ENCODE data around the gene PBX1. TPM values are rescaled to one million over a fixed set of nuclear protein-coding genes. Genes with fewer than 3 reads are reported as not detected.

PBX1 gene
- total and polyA plus RNA-seq, 7 donors: 6.7 to 168 (median 118) TPM

DNA sequence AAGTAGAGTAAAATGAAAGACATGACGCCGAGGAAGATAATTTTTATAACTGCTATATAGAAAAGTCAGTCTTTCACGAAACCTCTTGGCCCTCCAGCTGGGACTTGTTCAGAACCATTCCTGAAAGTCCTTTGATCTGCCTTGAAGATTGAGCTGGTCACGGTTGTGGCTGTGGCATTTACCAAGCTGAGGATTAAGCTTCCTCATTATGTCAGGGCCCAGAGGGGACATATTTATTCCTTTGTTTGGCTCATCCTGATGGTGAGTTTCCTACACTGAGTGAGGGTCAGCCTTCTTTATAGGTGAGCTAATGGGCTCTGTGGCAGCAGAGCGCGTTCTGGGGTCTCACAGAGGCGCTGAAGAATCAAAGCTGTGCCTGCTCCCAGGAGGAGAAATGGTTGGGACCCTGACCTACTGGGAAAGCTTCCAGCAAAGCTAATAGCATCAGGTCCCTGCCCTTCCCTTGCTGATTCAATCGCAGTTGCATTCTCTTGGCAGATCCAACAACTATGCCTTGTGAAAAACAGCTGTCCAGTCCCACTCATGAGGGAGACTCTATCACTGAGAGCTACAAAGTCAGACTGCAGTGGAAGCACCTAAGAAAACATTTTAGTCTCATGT is 43.2 kb upstream of the PBX1 start:
- 29 to 71% methylated on average over 8 of the region's 8 CpGs for WGBS, 2 donors
- no peaks in the 10 kb centered on the region for H3K9me3 ChIP-seq
- no peaks in the 10 kb centered on the region for H3K36me3 ChIP-seq
- no peak overlapping the region for H3K4me3 ChIP-seq
- TF ChIP-seq POLR2A (IDR thresholded peaks at IDR 0.05) (no peak), POLR2AphosphoS5 (IDR thresholded peaks at IDR 0.05) (no peak), EP300 (IDR thresholded peaks at IDR 0.05) (no peak)
- TF ChIP-seq, protein P1, sequence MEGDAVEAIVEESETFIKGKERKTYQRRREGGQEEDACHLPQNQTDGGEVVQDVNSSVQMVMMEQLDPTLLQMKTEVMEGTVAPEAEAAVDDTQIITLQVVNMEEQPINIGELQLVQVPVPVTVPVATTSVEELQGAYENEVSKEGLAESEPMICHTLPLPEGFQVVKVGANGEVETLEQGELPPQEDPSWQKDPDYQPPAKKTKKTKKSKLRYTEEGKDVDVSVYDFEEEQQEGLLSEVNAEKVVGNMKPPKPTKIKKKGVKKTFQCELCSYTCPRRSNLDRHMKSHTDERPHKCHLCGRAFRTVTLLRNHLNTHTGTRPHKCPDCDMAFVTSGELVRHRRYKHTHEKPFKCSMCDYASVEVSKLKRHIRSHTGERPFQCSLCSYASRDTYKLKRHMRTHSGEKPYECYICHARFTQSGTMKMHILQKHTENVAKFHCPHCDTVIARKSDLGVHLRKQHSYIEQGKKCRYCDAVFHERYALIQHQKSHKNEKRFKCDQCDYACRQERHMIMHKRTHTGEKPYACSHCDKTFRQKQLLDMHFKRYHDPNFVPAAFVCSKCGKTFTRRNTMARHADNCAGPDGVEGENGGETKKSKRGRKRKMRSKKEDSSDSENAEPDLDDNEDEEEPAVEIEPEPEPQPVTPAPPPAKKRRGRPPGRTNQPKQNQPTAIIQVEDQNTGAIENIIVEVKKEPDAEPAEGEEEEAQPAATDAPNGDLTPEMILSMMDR (IDR thresholded peaks at IDR 0.05): no peak
- H3K27ac ChIP-seq: no peak overlapping the region
- no peaks in the 10 kb centered on the region for H3K4me1 ChIP-seq
- DNase-seq: no peak
- no peaks in the 10 kb centered on the region for H3K27me3 ChIP-seq
- intact Hi-C loops (cut with DNase I): no loop called here

DNA sequence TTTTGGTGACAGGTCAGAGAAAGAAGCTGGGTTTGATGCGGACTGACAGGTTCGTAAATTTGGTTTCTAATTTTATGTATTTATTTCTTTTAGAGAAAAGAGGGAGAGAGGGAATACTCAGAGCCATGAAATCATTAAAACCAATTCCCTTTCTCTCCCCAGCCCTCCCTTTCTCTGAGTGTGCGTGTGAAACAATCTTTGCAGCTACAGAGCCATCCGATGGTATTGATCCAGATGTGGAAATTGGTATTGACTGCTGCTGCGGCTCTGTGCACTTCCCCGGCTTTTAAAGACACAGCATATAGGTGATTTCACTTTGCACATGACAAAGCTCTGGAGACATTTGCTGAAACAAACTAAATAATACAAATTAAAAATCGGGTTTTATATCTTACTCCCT is 42.4 kb upstream of the PBX1 start:
- DNase-seq: no peak
- Histone ChIP-seq H3K4me1 (no peaks in the 10 kb centered on the region), H3K27me3 (no peaks in the 10 kb centered on the region), H3K27ac (no peak overlapping the region), H3K9me3 (no peaks in the 10 kb centered on the region), H3K36me3 (no peaks in the 10 kb centered on the region), H3K4me3 (no peak overlapping the region)
- TF ChIP-seq, protein P1 (IDR thresholded peaks at IDR 0.05): no peak
- intact Hi-C loops (cut with DNase I): no loop called here
- WGBS, 2 donors: 65 to 90% methylated on average over 7 of the region's 7 CpGs

DNA sequence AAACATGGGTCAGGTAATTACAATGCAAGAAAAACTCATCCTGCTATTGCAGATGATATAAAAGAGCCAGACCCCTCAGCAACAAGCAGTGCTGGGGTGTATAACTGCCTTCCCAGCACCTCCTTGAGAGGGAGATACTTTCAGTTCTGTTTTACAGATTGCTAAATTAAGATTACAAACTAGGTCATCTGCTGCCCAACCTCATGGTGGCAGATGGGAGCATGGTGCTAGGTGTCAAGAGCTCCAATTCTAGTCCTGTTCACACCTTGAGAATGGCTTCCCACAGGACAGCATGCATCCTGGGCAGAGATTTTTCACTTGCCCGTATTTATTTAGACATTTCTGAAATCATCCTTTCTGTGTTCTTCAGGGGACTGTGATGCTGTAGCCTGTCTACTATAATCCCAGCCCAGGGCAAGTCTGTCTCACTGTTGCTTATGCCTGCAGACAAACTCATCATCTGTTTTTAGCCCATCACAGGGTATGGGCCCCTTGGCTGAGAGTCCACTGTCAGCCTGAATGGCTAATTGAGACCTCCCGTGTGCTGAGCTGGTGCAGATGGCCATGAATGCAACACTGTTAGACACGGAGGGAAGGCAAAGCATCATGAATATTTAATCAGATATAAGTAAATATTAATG is 40.2 kb upstream of the PBX1 start:
- 91% methylated on average over 3 of the region's 3 CpGs for WGBS, 2 donors
- TF ChIP-seq POLR2A (IDR thresholded peaks at IDR 0.05) (no peak), EP300 (IDR thresholded peaks at IDR 0.05) (no peak), POLR2AphosphoS5 (IDR thresholded peaks at IDR 0.05) (no peak)
- TF ChIP-seq, protein P1 (IDR thresholded peaks at IDR 0.05): no peak
- no peaks in the 10 kb centered on the region for H3K4me1 ChIP-seq
- intact Hi-C loops (cut with DNase I): no loop called here
- no peak overlapping the region for H3K4me3 ChIP-seq
- H3K9me3 ChIP-seq: no peaks in the 10 kb centered on the region
- H3K27me3 ChIP-seq: no peaks in the 10 kb centered on the region
- no peak for DNase-seq
- no peaks in the 10 kb centered on the region for H3K36me3 ChIP-seq
- H3K27ac ChIP-seq: no peak overlapping the region

DNA sequence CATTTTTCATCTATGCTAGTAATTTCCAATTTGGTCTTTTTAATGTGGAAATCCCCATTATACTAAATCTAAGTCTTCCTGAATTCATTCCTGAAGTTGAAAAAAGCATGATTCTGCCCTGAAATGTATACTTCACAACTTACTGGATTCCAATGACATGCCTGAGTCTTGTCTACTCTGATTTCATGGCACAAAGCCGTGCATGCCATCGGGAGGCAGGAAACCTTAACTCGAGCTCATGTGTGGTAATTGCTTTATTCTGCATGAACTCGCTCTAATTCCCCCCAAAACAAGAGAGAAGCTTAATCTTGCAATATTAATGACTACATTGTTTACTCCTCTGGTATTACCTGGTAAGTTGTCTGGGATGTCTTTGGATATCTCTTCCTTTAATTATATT is 39.6 kb upstream of the PBX1 start:
- 81 to 92% methylated on average over 4 of the region's 4 CpGs for WGBS, 2 donors
- no peaks in the 10 kb centered on the region for H3K27me3 ChIP-seq
- DNase-seq: no peak
- H3K9me3 ChIP-seq: no peaks in the 10 kb centered on the region
- no peaks in the 10 kb centered on the region for H3K36me3 ChIP-seq
- H3K4me3 ChIP-seq: no peak overlapping the region
- no peaks in the 10 kb centered on the region for H3K4me1 ChIP-seq
- TF ChIP-seq POLR2AphosphoS5 (IDR thresholded peaks at IDR 0.05) (no peak), POLR2A (IDR thresholded peaks at IDR 0.05) (no peak), EP300 (IDR thresholded peaks at IDR 0.05) (no peak)
- TF ChIP-seq, protein P1 (IDR thresholded peaks at IDR 0.05): no peak
- intact Hi-C loops (cut with DNase I): no loop called here
- no peak overlapping the region for H3K27ac ChIP-seq

DNA sequence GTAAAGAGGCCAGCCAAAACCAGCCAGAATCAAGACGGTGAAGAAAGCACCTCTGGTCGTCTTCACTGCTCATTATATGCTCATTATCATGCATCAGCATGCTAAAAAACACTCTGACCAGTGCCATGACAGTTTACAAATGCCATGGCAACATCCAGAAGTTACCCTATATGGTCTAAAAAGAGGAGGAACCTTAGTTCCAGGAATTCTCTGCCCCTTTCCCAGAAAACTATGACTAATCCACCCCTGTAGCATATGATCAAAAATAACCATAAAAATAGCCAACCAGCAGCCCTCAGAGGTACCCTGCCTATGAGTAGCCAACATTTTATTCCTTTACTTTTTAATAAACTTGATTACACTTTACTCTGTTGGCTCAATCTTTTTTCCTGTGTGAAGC is 34.2 kb upstream of the PBX1 start:
- intact Hi-C loops (cut with DNase I): no loop called here
- Histone ChIP-seq H3K9me3 (peaks cover 0 to 7% (median 0%) of the 10 kb centered on the region in 4 donors), H3K27me3 (no peaks in the 10 kb centered on the region), H3K36me3 (no peaks in the 10 kb centered on the region), H3K4me1 (no peaks in the 10 kb centered on the region), H3K27ac (no peak overlapping the region), H3K4me3 (no peak overlapping the region)
- TF ChIP-seq, protein P1 (IDR thresholded peaks at IDR 0.05): no peak
- TF ChIP-seq EP300 (IDR thresholded peaks at IDR 0.05): no peak
- no peak for TF ChIP-seq POLR2AphosphoS5 (IDR thresholded peaks at IDR 0.05)
- TF ChIP-seq POLR2A (IDR thresholded peaks at IDR 0.05): no peak
- no peak for DNase-seq
- 85 to 88% methylated on average over 2 of the region's 2 CpGs for WGBS, 2 donors

Data from sigmoid colon (tissue), 7 donors.